HCT116 (cell line): ENCODE measurements around the gene FRS2. TPM values are rescaled to one million over a fixed set of nuclear protein-coding genes. Genes with fewer than 3 reads are reported as not detected.

Experiments
- ATAC-seq: fragments of 200-7000 bp; cut with Tn5 transposase; 2 replicates; pipeline ENCODE4 v1.9.1; 2020; ENCODE audit warnings: mild to moderate bottlenecking, moderate library complexity
- BruUV-seq: library from RNA; stranded (reverse); fragments of 400-500 nt; replicated peaks from 2 replicates; lab custom pipeline; 2021; lab: Mats Ljungman, UMichigan
- CTCF ChIA-PET: fragments of 300-600 bp; sonication (Branson Sonifier 250); formaldehyde crosslinking; loops from one replicate; lab custom pipeline; 2021; ENCODE audit warnings: antibody characterized with exemption; lab: Charles Lee
- POLR2A ChIA-PET: fragments of 300-600, 350-600 bp; sonication (Branson Sonifier 250); formaldehyde crosslinking; loops from one replicate; lab custom pipeline; 2021; ENCODE audit warnings: antibody characterized with exemption; lab: Charles Lee
- RAD21 ChIA-PET, 2 experiments: fragments of 300-600 bp; sonication (Branson Sonifier 250); formaldehyde crosslinking; loops; one replicate each; lab custom pipeline; 2023; ENCODE audit warnings: low total read pairs in 2 of 2; ENCODE audit not compliant: uncharacterized antibody in 2 of 2, unreplicated experiment in 2 of 2, low non-redundant PET in 1 of 2; lab: Charles Lee
- DNase-seq: peaks from one replicate; pipeline ENCODE4 v3.0.0-alpha.2; 2010; ENCODE audit warnings: low read depth, low spot score
- H2AFZ ChIP-seq: fragments of 200-600 bp; shearing (Covaris generic), sonication (generic); 2 replicates; pipeline ENCODE4 v1.6.1; 2017; ENCODE audit warnings: low read depth, mixed run types, mixed read lengths, antibody characterized with exemption, low read length; ENCODE audit not compliant: poor library complexity, severe bottlenecking
- H3K27ac ChIP-seq: 2 replicates; pipeline ENCODE4 v1.5.1; 2012; ENCODE audit warnings: low read depth, low read length
- H3K27me3 ChIP-seq: fragments of 200-600 bp; sonication (generic); 2 replicates; pipeline ENCODE4 v1.6.1; 2016; ENCODE audit warnings: mixed run types, low read length, mixed read lengths; ENCODE audit not compliant: insufficient read depth
- H3K36me3 ChIP-seq, 2 experiments: fragments of 200-500 bp in 1 of 2; fragments of 200-600 bp in 1 of 2; sonication (Bioruptor generic) in 1 of 2; sonication (generic) in 1 of 2; 2 replicates each; pipeline versions ENCODE4 v1.5.1 to v1.6.1; 2014 to 2016; ENCODE audit warnings: low read length in 2 of 2, inconsistent platforms in 1 of 2, mixed read lengths in 1 of 2, mixed run types in 1 of 2; ENCODE audit not compliant: insufficient read depth in 2 of 2, control insufficient read depth in 1 of 2
- H3K4me1 ChIP-seq, 2 experiments: fragments of 200-600 bp in 1 of 2; sonication (generic) in 1 of 2; 2 replicates each; pipeline versions ENCODE4 v1.5.1 to v1.6.1; 2012 to 2017; ENCODE audit warnings: low read length in 2 of 2, inconsistent platforms in 1 of 2, mild to moderate bottlenecking in 1 of 2, mixed read lengths in 1 of 2, mixed run types in 1 of 2, moderate library complexity in 1 of 2; ENCODE audit not compliant: insufficient read depth in 2 of 2, control insufficient read depth in 1 of 2
- H3K4me2 ChIP-seq: fragments of 200-600 bp; sonication (generic); 2 replicates; pipeline ENCODE4 v1.6.1; 2017; ENCODE audit warnings: mixed run types, low read length, mixed read lengths
- H3K4me3 ChIP-seq, 2 experiments: fragments of 200-600 bp in 1 of 2; sonication (generic) in 1 of 2; replicated peaks in 1 of 2; 2 replicates each; pipeline ENCODE4 v1.5.1; 2011 to 2016; ENCODE audit warnings: low read length in 2 of 2, control low read depth in 1 of 2, low read depth in 1 of 2, mild to moderate bottlenecking in 1 of 2, mixed read lengths in 1 of 2, mixed run types in 1 of 2
- H3K79me2 ChIP-seq: fragments of 200-600 bp; sonication (generic); 2 replicates; pipeline ENCODE4 v1.6.1; 2017; ENCODE audit warnings: mild to moderate bottlenecking, mixed run types, low read length, moderate library complexity, mixed read lengths; ENCODE audit not compliant: insufficient read depth
- H3K9ac ChIP-seq: fragments of 200-600 bp; sonication (generic); 2 replicates; pipeline ENCODE4 v1.6.1; 2016; ENCODE audit warnings: low read length, mixed read lengths
- H3K9me2 ChIP-seq: fragments of 200-600 bp; sonication (generic), shearing (Covaris generic); 2 replicates; pipeline ENCODE4 v1.6.1; 2017; ENCODE audit warnings: mixed run types, mild to moderate bottlenecking, moderate library complexity; ENCODE audit not compliant: insufficient read depth
- H3K9me3 ChIP-seq, 2 experiments: fragments of 200-500 bp in 1 of 2; fragments of 200-600 bp in 1 of 2; sonication (Bioruptor generic) in 1 of 2; sonication (generic) in 1 of 2; 2 replicates each; pipeline ENCODE4 v1.6.1; 2014 to 2017; ENCODE audit warnings: low read length in 2 of 2, mixed read lengths in 2 of 2, inconsistent platforms in 1 of 2, low read depth in 1 of 2, mild to moderate bottlenecking in 1 of 2, mixed run types in 1 of 2, moderate library complexity in 1 of 2; ENCODE audit not compliant: control insufficient read depth in 1 of 2, insufficient read depth in 1 of 2
- H4K20me1 ChIP-seq: fragments of 200-600 bp; sonication (generic), shearing (Covaris generic); 2 replicates; pipeline ENCODE4 v1.6.1; 2017; ENCODE audit warnings: mixed run types, mild to moderate bottlenecking, moderate library complexity; ENCODE audit not compliant: insufficient read depth
- CBX3 ChIP-seq: IDR thresholded peaks from 2 replicates; pipeline ENCODE4 v1.6.1; 2012; ENCODE audit warnings: low read depth
- CTCF ChIP-seq, 3 experiments: fragments of 200-600 bp in 1 of 3; sonication (generic) in 1 of 3; IDR thresholded peaks in 2 of 3; conservative IDR thresholded peaks in 1 of 3; 2 replicates each; pipeline ENCODE4 v1.5.1; 2012 to 2017; ENCODE audit warnings: low read depth in 2 of 3, low read length in 2 of 3, antibody characterized with exemption in 1 of 3, borderline replicate concordance in 1 of 3, control low read depth in 1 of 3, mild to moderate bottlenecking in 1 of 3, mixed read lengths in 1 of 3, mixed run types in 1 of 3, moderate library complexity in 1 of 3; ENCODE audit not compliant: insufficient read depth in 1 of 3
- EGR1 ChIP-seq: IDR thresholded peaks from 2 replicates; pipeline ENCODE4 v1.6.1; 2012; ENCODE audit warnings: low read depth
- ELF1 ChIP-seq: IDR thresholded peaks from 2 replicates; pipeline ENCODE4 v1.6.1; 2012; ENCODE audit warnings: low read depth, borderline replicate concordance
- EZH2 ChIP-seq: fragments of 200-600 bp; sonication (generic); IDR thresholded peaks from 2 replicates; pipeline ENCODE4 v1.6.1; 2017; ENCODE audit warnings: antibody characterized with exemption, mixed run types
- EZH2phosphoT487 ChIP-seq: fragments of 200-600 bp; IDR thresholded peaks from 2 replicates; pipeline ENCODE4 v1.6.1; 2018; ENCODE audit warnings: antibody characterized with exemption, borderline replicate concordance
- FOSL1 ChIP-seq: IDR thresholded peaks from 2 replicates; pipeline ENCODE4 v1.6.1; 2012; ENCODE audit warnings: low read depth
- POLR2A ChIP-seq: IDR thresholded peaks from 2 replicates; pipeline ENCODE4 v1.7.0; 2011; ENCODE audit warnings: borderline replicate concordance; ENCODE audit not compliant: insufficient read depth, insufficient read length; ENCODE audit errors: extremely low read depth
- POLR2AphosphoS5 ChIP-seq: IDR thresholded peaks from 2 replicates; pipeline ENCODE4 v1.6.1; 2011; ENCODE audit warnings: mild to moderate bottlenecking, low read depth, low read length, moderate library complexity
- RAD21 ChIP-seq: IDR thresholded peaks from 2 replicates; pipeline ENCODE4 v1.6.1; 2012; ENCODE audit warnings: low read depth, mild to moderate bottlenecking
- REST ChIP-seq: IDR thresholded peaks from 2 replicates; pipeline ENCODE4 v1.6.1; 2012; ENCODE audit warnings: low read depth
- SIN3A ChIP-seq: IDR thresholded peaks from 2 replicates; pipeline ENCODE4 v1.6.1; 2012; ENCODE audit warnings: low read depth
- SRF ChIP-seq: IDR thresholded peaks from 2 replicates; pipeline ENCODE4 v1.6.1; 2012; ENCODE audit warnings: low read depth
- TCF7L2 ChIP-seq: IDR thresholded peaks from 2 replicates; pipeline ENCODE4 v1.7.0; 2011; ENCODE audit warnings: borderline replicate concordance, inconsistent platforms; ENCODE audit not compliant: insufficient read depth, insufficient read length; ENCODE audit errors: extremely low read depth
- ZFX ChIP-seq: fragments of 450-650 bp; IDR thresholded peaks from 2 replicates; pipeline ENCODE4 v1.6.1; 2017
- ZNF274 ChIP-seq: fragments of 200-500 bp; sonication (Bioruptor generic); IDR thresholded peaks from 2 replicates; pipeline ENCODE4 v1.6.1; 2014; ENCODE audit warnings: mild to moderate bottlenecking, low read depth, low read length, inconsistent platforms
- intact Hi-C: fragments of 100-400 bp; cut with micrococcal nuclease; formaldehyde crosslinking; loops from 2 replicates; pipeline ENCODE4 v1.10.0; 2022
- total RNA-seq: library from RNA; stranded (reverse); gene quantifications from one replicate; pipeline ENCODE4 v1.2.1, GENCODE V29; 2021; ENCODE audit not compliant: unreplicated experiment
- TF ChIP-seq, protein P1 (sequence below): IDR thresholded peaks from 2 replicates; pipeline ENCODE4 v1.6.1; 2012
- TF ChIP-seq, protein P2 (sequence below): IDR thresholded peaks from 2 replicates; pipeline ENCODE4 v1.6.1; 2012

The FRS2 gene
- total RNA-seq, 1 experiment from 2014 or later, result 14.7 TPM

DNA sequence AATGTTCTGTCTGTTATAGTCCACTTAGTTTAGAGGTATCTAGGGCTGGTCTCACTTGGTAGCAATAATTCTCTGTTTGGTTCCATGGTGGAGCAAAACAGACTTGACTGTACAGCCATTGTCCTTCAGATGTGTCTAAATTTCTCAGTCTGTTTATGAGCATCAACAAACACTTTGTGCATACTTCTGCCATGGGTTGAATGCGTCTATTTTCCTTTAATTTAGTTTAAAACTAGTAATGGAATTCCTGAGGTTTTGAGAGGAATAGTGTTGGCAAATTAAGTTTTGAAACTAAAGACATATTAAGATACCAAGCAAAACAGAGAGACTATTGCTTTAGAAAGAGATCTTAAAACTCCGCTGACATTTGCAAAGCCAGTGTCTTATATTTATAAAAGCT lies 22.6 kb downstream of the FRS2 start:
- no TSS peak for BruUV-seq
- no peak overlapping the region for H3K9ac ChIP-seq
- DNase-seq (no peak), ATAC-seq (no peak)
- no peak overlapping the region for H3K27ac ChIP-seq
- intact Hi-C loops, result no loop called here
- H3K79me2 ChIP-seq, result peaks cover 93% of the 10 kb centered on the region
- TF ChIP-seq TCF7L2 (no peak), CBX3 (no peak), REST (no peak), EGR1 (no peak), FOSL1 (no peak), EZH2phosphoT487 (no peak), SIN3A (no peak), CTCF (IDR thresholded peaks at IDR 0.05 in 2 of 3, conservative IDR thresholded peaks at IDR 0.05 in 1 of 3; ENCODE audit: borderline replicate concordance in 1 of 3, insufficient read depth in 1 of 3, low read depth in 2 of 3, low read length in 2 of 3) (no peak), SRF (no peak), ZFX (no peak), EZH2 (no peak), ZNF274 (no peak), RAD21 (no peak), POLR2AphosphoS5 (no peak), POLR2A (no peak), ELF1 (no peak)
- TF ChIP-seq, protein P1, sequence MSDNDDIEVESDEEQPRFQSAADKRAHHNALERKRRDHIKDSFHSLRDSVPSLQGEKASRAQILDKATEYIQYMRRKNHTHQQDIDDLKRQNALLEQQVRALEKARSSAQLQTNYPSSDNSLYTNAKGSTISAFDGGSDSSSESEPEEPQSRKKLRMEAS, result no peak
- TF ChIP-seq, protein P2, sequence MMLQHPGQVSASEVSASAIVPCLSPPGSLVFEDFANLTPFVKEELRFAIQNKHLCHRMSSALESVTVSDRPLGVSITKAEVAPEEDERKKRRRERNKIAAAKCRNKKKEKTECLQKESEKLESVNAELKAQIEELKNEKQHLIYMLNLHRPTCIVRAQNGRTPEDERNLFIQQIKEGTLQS, result no peak
- no peak overlapping the region for H3K4me3 ChIP-seq
- CTCF ChIA-PET, result no interaction called here
- peaks cover 4% of the 10 kb centered on the region; the same call in 1 of the 2 replicates for H4K20me1 ChIP-seq
- no peaks in the 10 kb centered on the region for H3K36me3 ChIP-seq
- H3K9me3 ChIP-seq, result no peaks in the 10 kb centered on the region
- POLR2A ChIA-PET, result no interaction called here
- no peak overlapping the region for H2AFZ ChIP-seq
- RAD21 ChIA-PET, result no interaction called here
- H3K4me1 ChIP-seq, result no peaks in the 10 kb centered on the region
- no peak overlapping the region for H3K4me2 ChIP-seq
- no peaks in the 10 kb centered on the region for H3K9me2 ChIP-seq
- no peaks in the 10 kb centered on the region for H3K27me3 ChIP-seq
